Stimulated activated CD8-positive, alpha-beta memory T cell treated with anti-CD3 and anti-CD28 coated beads, Interleukin-12 subunit alpha, Interleukin-12 subunit beta, amount 100 ng/mL, for 4 hours (primary cell): Measurements from ENCODE around the gene FCGR3A.
"Not testable (repeated sequence)": the region's sequence is repeated elsewhere in the genome, so short reads cannot be mapped to it uniquely, and the experiment has no call there.

Experiments
- DNase-seq: peaks from one replicate; pipeline ENCODE4 v3.0.0-alpha.2; 2020; ENCODE audit warnings: low read depth

Gene FCGR3A

GRCh38 chr1:161529463-161530104, 20.0 kb downstream of the FCGR3A start:
- DNase-seq = not testable (repeated sequence)

GRCh38 chr1:161528550-161528949, 21.1 kb downstream of the FCGR3A start:
- not testable (repeated sequence) for DNase-seq

GRCh38 chr1:161525918-161526317, 23.7 kb downstream of the FCGR3A start:
- not testable (repeated sequence) for DNase-seq

GRCh38 chr1:161525321-161525720, 24.3 kb downstream of the FCGR3A start:
- not testable (repeated sequence) for DNase-seq

GRCh38 chr1:161524742-161525291, 24.8 kb downstream of the FCGR3A start:
- not testable (repeated sequence) for DNase-seq

- DNase-seq = peak; percentile 55
Observed at GRCh38 chr1:161523817-161524741, 25.5 kb downstream of the FCGR3A start, which contains the start of gene HSPA6. TSS of gene HSPA6 (plus strand) at chr1:161524540. CDS start at chr1:161524659, 119 bp downstream.

- DNase-seq = not testable (repeated sequence)
Observed at GRCh38 chr1:161523041-161523816, 26.4 kb downstream of the FCGR3A start.

GRCh38 chr1:161513953-161514352, 35.7 kb downstream of the FCGR3A start:
- not testable (repeated sequence) for DNase-seq

GRCh38 chr1:161513448-161513780, 36.2 kb downstream of the FCGR3A start:
- not testable (repeated sequence) for DNase-seq

DNA sequence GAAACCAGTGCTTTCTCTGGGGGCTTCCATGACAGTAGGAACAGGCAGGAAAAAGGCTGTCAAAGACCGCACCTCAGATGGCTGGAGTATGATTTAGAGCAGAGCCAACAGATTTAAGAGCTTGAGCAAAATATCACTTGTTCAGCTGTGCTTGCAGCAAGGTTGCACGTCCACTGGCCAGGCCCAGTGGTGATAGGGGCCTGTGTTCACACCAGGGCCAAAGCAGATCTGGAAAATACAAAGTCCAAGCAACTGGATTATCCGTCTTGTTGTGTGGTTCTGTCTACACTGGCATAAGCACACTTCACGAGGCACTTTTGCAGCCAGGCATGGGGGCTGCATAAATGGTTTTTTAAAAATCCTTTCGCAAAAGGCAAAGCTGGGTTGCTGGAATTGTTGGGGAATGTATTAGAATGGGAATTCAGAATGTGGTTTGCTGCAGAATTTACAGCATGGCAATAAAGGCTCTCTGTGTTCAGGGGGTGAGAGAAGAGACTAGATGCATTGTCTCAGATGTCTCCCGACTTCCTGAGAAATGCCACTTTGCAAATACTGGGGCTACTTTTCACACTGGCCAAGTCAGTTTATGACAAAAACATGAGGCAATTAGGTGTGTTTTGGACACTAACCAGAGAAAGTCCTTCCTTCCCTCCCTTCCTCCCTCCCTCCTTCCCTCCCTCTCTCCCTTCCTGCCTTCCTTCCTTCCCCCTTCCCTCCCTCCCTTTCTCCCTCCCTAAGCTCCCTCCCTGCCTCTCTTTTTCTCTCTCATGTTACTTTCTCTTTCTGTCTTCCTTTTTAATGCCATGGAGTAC, 36.8 kb downstream of the FCGR3A start:
- not testable (repeated sequence) for DNase-seq

- DNase-seq = no peak
Observed at GRCh38 chr1:161511756-161512060, 37.9 kb downstream of the FCGR3A start.

- DNase-seq = no peak
Observed at GRCh38 chr1:161511018-161511755, 38.4 kb downstream of the FCGR3A start.

DNA sequence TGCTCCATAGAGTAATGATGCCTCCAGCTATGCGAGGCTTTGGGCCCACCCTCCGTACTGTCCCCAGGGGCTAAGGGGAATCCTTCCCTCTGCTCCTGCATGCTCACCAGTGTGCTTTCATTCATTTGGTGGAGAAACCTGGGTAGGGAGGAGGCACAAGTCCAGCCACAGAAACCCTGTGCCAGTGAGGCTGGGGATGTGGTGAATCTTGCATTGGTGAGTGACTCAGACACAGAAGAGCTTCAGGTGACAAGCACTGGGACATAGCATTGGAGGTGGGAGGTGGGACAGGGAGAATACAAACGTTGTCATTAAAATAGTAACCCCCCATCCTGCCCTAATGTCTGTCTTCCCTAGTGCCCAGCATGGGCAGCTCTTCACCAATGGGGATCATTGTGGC, 39.1 kb downstream of the FCGR3A start:
- DNase-seq = no peak

DNA sequence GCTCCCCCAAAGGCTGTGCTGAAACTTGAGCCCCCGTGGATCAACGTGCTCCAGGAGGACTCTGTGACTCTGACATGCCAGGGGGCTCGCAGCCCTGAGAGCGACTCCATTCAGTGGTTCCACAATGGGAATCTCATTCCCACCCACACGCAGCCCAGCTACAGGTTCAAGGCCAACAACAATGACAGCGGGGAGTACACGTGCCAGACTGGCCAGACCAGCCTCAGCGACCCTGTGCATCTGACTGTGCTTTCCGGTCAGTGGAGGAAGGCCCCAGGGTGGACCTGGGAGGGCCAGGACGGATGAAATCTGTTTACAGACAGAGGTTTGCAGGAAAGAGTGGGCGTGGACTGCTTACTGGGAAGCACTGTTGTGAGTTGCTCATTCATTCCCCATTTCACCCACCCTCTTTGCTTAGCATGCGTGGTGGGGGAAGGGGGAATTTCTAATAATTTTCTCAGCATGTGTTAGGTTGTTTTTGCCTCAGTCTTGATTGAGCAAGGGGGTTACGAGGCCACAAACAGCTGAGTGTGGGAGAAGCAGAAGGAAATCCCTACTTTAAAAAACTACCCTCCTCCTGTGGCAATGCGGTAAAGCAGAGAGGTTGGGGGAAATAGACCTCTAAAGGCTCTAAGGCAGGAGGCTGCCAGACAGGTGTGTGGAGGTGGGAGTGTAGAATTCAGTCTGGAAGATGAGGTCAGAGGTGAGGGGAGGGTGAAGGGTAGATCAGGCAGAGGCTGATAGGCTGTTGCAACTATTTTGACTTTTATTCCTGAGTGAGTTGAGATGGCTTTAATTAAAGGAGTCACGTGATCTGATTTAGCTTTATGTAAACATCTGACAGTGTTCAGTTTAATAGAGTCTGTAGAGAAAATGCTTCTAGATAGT, 43.0 kb downstream of the FCGR3A start:
- no peak for DNase-seq

DNA sequence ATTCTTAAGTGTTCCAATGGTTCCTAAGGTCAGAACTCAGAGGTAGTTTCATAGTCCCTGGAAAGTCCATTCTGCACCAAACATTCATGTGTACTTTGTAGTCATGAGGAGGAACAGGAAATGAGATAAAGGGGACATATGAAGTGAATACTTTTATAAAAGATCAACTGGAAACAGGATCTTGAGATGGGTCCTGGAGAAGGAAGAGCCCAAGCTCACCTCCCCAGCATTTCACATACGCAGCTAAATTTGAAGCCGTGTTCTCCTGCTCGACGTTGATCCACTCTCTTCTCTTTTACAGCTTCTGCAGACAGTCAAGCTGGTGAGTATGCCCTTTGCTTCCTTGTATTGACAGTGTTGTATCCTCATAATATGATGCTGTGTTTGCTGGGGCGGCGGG, 43.9 kb downstream of the FCGR3A start:
- no peak for DNase-seq

GRCh38 chr1:161503394-161503748, 46.2 kb downstream of the FCGR3A start:
- no peak for DNase-seq

DNA sequence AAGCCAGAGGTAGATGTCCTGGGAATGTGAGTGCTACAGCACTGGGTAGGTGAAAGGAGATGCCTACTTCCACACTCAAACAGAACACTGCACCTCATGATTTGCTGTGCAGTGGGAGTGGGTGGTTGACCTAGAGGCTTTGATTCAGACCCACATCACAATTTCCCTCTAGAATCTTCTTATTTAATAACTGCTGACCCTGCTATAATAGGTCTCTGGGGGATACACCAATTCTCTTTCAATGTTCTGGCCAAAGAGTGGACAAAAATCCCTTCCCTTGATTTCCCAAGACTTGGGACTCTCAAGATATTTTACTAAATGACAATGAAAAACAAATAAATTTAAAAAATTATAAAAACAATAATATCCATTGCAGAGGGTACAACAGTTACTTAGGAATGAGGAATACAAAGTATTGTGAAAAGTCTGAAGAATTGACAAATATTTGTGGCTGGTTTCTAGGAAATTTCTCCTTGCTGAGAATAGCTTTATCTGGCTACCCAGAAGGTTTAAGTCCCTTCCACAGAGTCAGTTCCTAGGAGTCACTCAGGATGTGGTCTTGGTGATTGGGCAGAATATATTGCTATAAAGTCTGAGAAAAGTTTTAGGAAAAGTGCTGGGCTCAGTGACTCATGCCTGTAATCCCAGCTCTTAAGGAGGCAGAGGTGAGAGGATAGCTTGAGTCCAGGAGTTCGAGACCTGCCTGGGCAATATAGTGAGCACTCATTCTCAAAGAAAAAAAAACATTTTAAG, 46.8 kb downstream of the FCGR3A start:
- no peak for DNase-seq

DNA sequence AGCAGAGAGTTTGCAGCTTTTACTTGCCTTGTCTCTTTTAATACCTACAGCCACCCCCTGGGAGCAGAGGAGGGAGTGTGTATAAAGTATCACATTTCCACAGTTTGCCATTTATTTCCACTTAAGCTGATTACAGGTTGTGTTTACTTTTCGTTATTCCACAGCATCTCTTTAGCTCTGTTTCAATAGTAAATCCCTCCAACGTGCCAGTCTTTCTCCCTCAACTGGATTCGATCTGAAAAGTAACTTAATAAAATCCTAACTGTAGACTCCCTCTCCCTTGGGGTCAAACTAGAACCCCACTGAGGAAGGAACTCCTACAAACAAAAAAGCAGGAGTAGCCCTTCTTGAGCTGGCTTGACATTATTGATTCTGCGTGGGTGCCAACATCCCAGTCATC, 47.4 kb downstream of the FCGR3A start:
- no peak for DNase-seq

- no peak for DNase-seq
Observed at GRCh38 chr1:161501234-161501633, 48.4 kb downstream of the FCGR3A start.
